Measurements from ENCODE around the gene LRRN4CL.
"Not testable (repeated sequence)": the region's sequence is repeated elsewhere in the genome, so short reads cannot be mapped to it uniquely, and the experiment has no call there.

LRRN4CL gene

GRCh38 chr11:62676698-62677097 is 12.6 kb downstream of the LRRN4CL start:
- no peak for DNase-seq (ENCODE audit: low spot score)

DNA sequence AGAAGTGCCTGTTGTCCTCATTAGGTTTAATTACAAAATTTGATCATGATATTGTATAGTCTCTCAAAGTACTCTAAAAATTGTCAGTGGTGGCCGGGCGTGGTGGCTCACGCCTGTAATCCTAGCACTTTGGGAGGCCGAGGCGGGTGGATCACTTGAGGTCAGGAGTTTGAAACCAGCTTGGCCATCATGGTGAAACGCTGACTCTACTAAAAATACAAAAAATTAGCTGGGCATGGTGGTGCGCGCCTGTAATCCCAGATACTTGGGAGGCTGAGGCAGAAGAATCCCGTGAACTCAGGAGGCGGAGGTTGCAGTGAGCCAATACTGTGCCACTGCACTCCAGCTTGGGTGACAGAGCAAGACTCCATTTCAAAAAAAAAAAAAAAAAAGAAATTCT is 13.9 kb downstream of the LRRN4CL start:
- DNase-seq (ENCODE audit: low spot score), result not testable (repeated sequence)

DNA sequence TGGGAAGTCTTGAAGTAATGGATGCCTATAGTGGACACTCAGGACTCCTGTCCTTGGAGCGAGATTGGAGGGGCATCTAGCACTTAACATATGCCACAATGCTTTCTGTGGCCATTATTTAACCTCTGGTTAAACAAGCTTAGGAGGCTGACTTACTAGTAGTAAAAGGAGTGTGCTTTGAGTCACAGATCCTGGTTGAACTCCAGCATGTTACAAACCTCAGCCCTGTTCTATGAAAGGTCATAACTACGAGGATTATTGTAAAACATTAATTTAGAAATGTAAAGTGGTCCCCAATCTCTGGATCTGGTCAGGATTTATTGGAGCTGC is 16.2 kb downstream of the LRRN4CL start:
- no peak for DNase-seq (ENCODE audit: low spot score)

DNA sequence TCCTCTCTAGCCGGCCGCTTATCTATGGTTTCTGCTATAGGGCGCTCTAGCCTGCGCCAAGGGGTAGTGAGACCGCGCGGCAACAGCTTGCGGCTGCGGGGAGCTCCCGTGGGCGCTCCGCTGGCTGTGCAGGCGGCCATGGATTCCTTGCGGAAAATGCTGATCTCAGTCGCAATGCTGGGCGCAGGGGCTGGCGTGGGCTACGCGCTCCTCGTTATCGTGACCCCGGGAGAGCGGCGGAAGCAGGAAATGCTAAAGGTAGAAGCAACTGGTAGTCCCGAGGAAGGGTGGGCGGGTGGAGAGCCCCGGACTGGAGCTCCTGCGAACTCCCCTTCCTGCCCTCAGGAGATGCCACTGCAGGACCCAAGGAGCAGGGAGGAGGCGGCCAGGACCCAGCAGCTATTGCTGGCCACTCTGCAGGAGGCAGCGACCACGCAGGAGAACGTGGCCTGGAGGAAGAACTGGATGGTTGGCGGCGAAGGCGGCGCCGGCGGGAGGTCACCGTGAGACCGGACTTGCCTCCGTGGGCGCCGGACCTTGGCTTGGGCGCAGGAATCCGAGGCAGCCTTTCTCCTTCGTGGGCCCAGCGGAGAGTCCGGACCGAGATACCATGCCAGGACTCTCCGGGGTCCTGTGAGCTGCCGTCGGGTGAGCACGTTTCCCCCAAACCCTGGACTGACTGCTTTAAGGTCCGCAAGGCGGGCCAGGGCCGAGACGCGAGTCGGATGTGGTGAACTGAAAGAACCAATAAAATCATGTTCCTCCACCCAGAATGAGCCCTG is 17.5 kb downstream of the LRRN4CL start, which contains the start of the genes LBHD1 and UQCC3:
LBHD1 (minus strand) TSS at position 660 of the 782 bp plus-strand sequence. CDS start 2,236 bp downstream, outside the sequence.
UQCC3 (plus strand) TSS at position 66 of the 782 bp plus-strand sequence; CDS start at position 139, 73 bp downstream.
- peak; percentile 80 for DNase-seq (ENCODE audit: low spot score)

DNA sequence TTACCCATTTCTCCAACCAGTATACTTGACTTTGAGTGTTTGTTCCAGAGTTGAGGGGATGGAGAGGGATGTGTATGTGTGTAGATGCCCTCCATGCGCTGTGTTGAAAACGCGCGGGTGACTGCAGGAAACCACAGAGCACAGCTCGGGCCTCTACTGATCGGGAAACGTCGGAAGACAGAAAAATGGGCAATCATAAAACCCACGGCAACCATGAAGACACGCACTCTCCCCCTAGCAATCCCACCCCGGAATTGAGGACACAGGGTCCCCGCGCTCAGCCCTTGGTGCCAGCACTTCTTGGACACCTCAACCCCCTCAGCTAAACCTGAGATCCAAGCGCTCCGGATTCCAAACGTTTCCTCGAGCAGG is 18.1 kb downstream of the LRRN4CL start:
- DNase-seq (ENCODE audit: low spot score), result no peak

GRCh38 chr11:62669420-62670161 is 19.7 kb downstream of the LRRN4CL start:
- DNase-seq (ENCODE audit: low spot score), result no peak

DNA sequence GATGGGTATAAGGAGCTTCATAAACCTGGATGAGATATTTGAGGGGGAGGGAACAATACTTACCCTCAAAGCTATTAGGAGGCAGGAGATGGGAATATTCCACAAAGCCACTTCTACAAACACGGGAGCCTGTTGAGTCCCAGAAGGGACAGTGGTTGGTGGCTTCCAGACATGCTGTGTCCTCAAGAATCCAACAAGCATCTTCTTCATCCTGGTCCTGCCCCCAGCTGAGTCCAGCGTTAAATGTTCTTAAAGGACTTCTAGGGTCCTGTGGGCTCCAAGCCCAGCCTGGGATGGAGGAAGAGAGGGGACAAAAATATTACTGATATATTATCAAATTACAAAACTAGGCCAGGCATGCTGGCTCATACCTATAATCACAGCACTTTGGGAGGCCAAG is 21.9 kb downstream of the LRRN4CL start:
- no peak for DNase-seq (ENCODE audit: low spot score)

DNA sequence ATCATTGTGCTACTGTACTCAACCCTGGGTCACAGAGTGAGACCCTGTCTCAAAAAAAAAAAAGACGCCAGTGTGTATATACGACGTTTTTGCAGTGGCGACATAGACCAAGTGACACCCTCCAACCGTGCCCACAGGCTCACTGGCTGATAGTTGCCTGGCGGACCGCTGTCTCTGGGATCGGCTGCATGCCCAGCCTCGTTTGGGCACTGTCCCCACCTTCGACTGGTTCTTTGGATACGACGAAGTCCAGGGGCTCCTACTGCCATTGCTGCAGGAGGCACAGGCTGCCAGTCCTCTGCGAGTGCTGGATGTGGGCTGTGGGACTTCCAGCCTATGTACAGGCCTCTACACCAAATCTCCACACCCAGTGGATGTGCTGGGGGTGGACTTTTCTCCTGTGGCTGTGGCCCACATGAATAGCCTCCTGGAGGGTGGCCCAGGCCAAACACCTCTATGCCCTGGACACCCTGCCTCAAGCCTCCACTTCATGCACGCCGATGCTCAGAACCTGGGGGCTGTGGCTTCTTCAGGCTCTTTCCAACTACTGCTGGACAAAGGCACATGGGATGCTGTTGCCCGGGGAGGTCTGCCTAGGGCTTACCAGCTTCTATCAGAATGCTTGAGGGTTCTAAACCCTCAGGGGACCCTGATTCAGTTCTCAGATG is 22.9 kb downstream of the LRRN4CL start:
- DNase-seq (ENCODE audit: low spot score), result no peak

DNA sequence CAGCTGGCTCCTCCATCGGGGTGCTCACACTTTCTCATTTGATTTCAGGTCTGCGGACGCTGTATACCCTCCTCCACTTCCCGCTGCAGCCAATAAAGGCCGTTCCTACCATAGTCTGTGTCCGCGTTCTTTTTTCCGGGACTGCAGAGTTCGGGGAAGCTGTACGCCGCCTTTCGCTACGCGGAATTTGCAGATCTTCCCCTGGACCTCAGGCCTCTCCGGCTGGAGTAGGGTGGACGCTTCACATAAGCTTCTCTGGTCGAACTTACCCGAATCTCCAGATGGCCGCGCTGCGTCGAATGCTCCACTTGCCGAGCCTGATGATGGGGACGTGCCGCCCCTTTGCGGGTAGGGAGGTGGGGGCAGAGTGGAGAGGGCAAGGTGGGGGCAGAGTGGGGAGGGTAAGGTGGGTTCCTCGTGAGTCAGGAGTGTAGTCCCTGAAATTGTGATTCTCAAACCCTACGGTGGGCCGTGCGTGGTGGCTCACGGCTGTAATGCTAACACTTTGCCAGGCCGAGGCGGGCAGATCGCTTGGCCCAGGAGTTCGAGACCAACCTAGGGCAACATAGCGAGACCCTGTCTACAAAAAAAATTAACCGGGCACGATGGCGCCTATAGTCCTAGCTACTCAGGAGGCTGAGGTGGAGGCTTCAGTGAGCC is 23.6 kb downstream of the LRRN4CL start:
- DNase-seq (ENCODE audit: low spot score), result no peak

GRCh38 chr11:62665075-62665598 is 24.2 kb downstream of the LRRN4CL start, which contains the start of the genes C11orf98 and CSKMT:
Gene C11orf98, minus strand, starts transcription at chr11:62665210. Its CDS starts 41 bp downstream, at chr11:62665169.
Gene CSKMT, plus strand, starts transcription at chr11:62665312. Its CDS starts 568 bp downstream, at chr11:62665880.
- peak; percentile 97 for DNase-seq (ENCODE audit: low spot score)

DNA sequence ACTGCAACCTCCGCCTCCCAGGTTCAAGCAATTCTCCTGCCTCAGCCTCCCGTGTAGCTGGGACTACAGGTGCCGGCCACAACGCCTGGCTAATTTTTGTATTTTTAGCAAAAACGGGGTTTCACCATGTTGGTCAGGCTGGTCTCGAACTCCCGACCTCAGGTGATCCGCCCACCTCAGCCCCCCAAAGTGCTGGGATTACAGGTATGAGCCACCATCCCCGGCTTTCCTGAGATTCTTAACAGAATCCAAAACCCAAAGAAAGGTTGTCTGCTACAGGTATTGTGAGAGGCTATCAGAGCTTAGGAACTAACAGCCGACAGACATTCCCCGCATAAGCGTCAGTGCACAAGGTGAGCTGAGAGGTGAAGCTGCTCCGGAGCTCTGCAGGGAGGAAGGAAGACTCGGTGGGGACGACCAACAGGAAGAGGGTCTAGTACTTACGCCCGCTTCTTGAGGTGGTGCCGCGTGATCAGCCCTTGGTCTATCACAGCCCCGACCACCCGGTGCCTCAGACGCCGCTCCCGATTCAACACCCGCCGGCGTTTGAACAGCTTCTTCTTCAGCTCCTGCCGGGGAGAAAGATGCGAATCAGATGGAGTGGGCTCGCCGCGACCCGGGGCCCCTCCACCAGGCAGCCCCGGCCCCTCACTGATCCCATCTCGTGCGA is 24.8 kb downstream of the LRRN4CL start:
- peak; percentile 62 for DNase-seq (ENCODE audit: low spot score)

- no peak for DNase-seq (ENCODE audit: low spot score)
Measured at GRCh38 chr11:62656796-62657429, 32.4 kb downstream of the LRRN4CL start.

- DNase-seq (ENCODE audit: low spot score), result no peak
Measured at GRCh38 chr11:62654297-62654696, 35.0 kb downstream of the LRRN4CL start.

GRCh38 chr11:62652161-62653006 is 36.9 kb downstream of the LRRN4CL start:
- DNase-seq (ENCODE audit: low spot score), result no peak

DNA sequence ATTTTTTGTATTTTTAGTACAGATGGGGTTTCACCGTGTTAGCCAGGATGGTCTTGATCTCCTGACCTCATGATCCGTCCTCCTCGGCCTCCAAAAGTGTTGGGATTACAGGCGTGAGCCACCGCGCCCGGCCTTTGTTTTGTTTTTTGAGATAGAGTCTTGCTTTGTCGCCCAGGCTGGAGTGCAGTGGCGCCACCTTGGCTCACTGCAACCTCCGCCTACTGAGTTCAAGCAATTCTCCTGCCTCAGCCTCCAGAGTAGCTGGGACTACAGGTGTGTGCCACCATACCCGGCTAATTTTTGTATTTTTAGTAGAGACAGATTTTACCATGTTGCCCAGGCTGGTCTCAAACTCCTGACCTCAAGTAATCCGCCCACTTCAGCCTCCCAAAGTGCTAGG is 39.0 kb downstream of the LRRN4CL start:
- not testable (repeated sequence) for DNase-seq (ENCODE audit: low spot score)

DNA sequence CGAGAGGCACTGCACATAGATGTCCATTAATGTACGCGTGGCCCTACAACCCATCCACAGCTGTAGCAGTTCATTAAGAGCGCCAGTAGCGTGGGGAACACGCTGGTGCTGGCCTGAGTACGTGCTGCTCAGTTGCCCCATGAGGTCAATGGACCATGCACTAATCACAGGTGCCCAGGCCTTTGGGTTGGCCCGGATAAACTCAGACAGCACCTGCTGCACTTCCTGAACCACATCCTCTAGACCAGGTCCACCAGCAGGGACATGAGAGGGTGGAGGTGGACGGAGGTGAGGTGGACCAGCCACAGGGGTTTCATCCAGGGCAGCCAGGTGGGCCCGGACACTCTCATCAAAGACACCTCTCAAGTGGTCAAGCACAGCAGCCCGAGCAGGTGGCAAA is 39.8 kb downstream of the LRRN4CL start:
- DNase-seq (ENCODE audit: low spot score), result no peak

GRCh38 chr11:62648967-62649364 is 40.4 kb downstream of the LRRN4CL start:
- no peak for DNase-seq (ENCODE audit: low spot score)

DNA sequence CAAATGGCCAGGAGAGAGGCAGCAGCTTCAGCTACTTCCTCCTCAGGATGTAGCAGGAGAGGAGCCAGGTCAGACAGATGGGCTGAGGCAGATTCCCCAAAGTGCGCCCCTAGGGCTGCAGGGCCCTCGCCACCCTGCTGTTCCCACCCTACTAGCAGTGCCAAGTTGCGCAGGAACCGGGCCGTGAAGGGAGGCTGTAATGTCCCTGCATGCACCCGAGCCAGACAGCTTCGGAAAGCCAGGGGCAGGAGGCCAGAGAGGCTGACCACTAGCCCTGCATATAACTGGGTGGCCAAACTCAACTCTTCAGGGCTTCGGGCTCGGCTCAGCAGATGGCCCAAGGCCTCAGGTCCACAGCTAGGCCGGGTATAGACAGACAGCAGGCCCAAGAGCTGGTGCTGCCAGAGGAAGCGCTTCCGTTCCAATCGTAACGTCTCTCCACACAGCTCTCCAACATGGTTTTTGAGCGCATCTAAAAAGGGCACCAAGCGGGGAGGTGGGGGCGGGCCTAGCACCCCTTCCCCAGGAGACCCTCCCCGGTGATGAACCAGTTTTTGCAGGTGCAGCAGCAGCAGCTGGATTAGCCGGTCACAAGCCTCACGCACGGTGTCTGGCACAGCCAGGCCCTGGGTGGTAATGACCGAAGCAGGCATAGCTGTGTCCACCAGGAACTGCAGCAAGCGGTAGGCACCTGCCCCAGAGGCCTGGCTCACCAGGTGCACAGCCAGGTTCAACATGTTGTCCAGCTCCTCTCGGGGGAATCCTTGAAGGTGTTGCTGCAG is 41.0 kb downstream of the LRRN4CL start:
- DNase-seq (ENCODE audit: low spot score), result no peak

GRCh38 chr11:62647609-62648005 is 41.7 kb downstream of the LRRN4CL start:
- DNase-seq (ENCODE audit: low spot score), result no peak
